Liver (tissue), 9 donors: Measurements from ENCODE around the gene LINC01488. TPM values are rescaled to one million over a fixed set of nuclear protein-coding genes. Genes with fewer than 3 reads are reported as not detected.

Source experiments
- DNase-seq: peaks from one replicate; pipeline ENCODE4 v3.0.0-alpha.2; 2017; ENCODE audit warnings: low spot score
- H3K27ac ChIP-seq, 2 donors: one replicate each; pipeline ENCODE4 v1.7.0; 2013; ENCODE audit warnings: inconsistent platforms in 2 of 2, low read length in 2 of 2, control low read depth in 1 of 2, low read depth in 1 of 2, mild to moderate bottlenecking in 1 of 2
- H3K27me3 ChIP-seq, 4 donors: one replicate each; pipeline versions ENCODE4 v1.6.1 to v1.7.0; 2013; ENCODE audit warnings: low read length in 3 of 4, inconsistent platforms in 1 of 4, mild to moderate bottlenecking in 1 of 4, moderate library complexity in 1 of 4; ENCODE audit not compliant: control insufficient read depth in 4 of 4, insufficient read depth in 4 of 4
- H3K36me3 ChIP-seq, 4 donors: one replicate each; pipeline versions ENCODE4 v1.6.1 to v1.7.0; 2013; ENCODE audit warnings: low read length in 3 of 4, mild to moderate bottlenecking in 3 of 4, low read depth in 1 of 4, moderate library complexity in 1 of 4; ENCODE audit not compliant: control insufficient read depth in 4 of 4, insufficient read depth in 3 of 4
- H3K4me1 ChIP-seq, 4 donors: one replicate each; pipeline versions ENCODE4 v1.6.1 to v1.7.0; 2013; ENCODE audit warnings: low read length in 3 of 4, mild to moderate bottlenecking in 3 of 4, moderate library complexity in 1 of 4; ENCODE audit not compliant: control insufficient read depth in 4 of 4, insufficient read depth in 4 of 4
- H3K4me3 ChIP-seq, 3 donors: one replicate each; pipeline versions ENCODE4 v1.6.1 to v1.7.0; 2013; ENCODE audit warnings: low read length in 3 of 3, control low read depth in 1 of 3, low read depth in 1 of 3, mild to moderate bottlenecking in 1 of 3
- H3K9ac ChIP-seq, 2 donors: one replicate each; pipeline ENCODE4 v1.7.0; 2013; ENCODE audit warnings: low read length in 2 of 2, mild to moderate bottlenecking in 2 of 2, moderate library complexity in 2 of 2, control low read depth in 1 of 2, low read depth in 1 of 2
- H3K9me3 ChIP-seq, 4 donors: one replicate each; pipeline versions ENCODE4 v1.6.1 to v1.7.0; 2013; ENCODE audit warnings: low read length in 3 of 4; ENCODE audit not compliant: control insufficient read depth in 4 of 4
- CTCF ChIP-seq: fragments of 150-350 bp; IDR thresholded peaks from 2 replicates; pipeline ENCODE4 v1.5.1; 2017; ENCODE audit warnings: improper control_type of control experiment, low read depth, low read length; ENCODE audit not compliant: missing input control
- EGR1 ChIP-seq, 2 donors: IDR thresholded peaks; 2 replicates each; pipeline ENCODE4 v1.6.1; 2016 to 2018; ENCODE audit warnings: antibody characterized with exemption in 2 of 2, low read depth in 2 of 2
- FOXA1 ChIP-seq: IDR thresholded peaks from 2 replicates; pipeline ENCODE4 v1.6.1; 2016; ENCODE audit warnings: antibody characterized with exemption
- FOXA2 ChIP-seq: IDR thresholded peaks from 2 replicates; pipeline ENCODE4 v1.6.1; 2016; ENCODE audit warnings: antibody characterized with exemption
- GABPA ChIP-seq, 2 donors: IDR thresholded peaks in 1 of 2; conservative IDR thresholded peaks in 1 of 2; 2 replicates each; pipeline ENCODE4 v1.6.1; 2016; ENCODE audit warnings: antibody characterized with exemption in 2 of 2, mild to moderate bottlenecking in 1 of 2, moderate library complexity in 1 of 2
- HNF4A ChIP-seq, 2 donors: conservative IDR thresholded peaks; 2 replicates each; pipeline ENCODE4 v1.6.1; 2016; ENCODE audit warnings: antibody characterized with exemption in 2 of 2, mild to moderate bottlenecking in 2 of 2
- HNF4G ChIP-seq: IDR thresholded peaks from 2 replicates; pipeline ENCODE4 v1.6.1; 2016; ENCODE audit warnings: antibody characterized with exemption
- JUND ChIP-seq, 2 donors: IDR thresholded peaks; 2 replicates each; pipeline ENCODE4 v1.6.1; 2016; ENCODE audit warnings: antibody characterized with exemption in 2 of 2
- MAX ChIP-seq: IDR thresholded peaks from 2 replicates; pipeline ENCODE4 v1.6.1; 2016; ENCODE audit warnings: antibody characterized with exemption
- NR2F2 ChIP-seq: IDR thresholded peaks from 2 replicates; pipeline ENCODE4 v1.6.1; 2016; ENCODE audit warnings: antibody characterized with exemption
- RAD21 ChIP-seq, 2 donors: IDR thresholded peaks; 2 replicates each; pipeline ENCODE4 v1.6.1; 2016; ENCODE audit warnings: antibody characterized with exemption in 2 of 2, mild to moderate bottlenecking in 2 of 2
- RXRA ChIP-seq, 2 donors: IDR thresholded peaks; 2 replicates each; pipeline ENCODE4 v1.6.1; 2017 to 2018; ENCODE audit warnings: antibody characterized with exemption in 2 of 2, mild to moderate bottlenecking in 1 of 2
- SP1 ChIP-seq: IDR thresholded peaks from 2 replicates; pipeline ENCODE4 v1.6.1; 2018; ENCODE audit warnings: antibody characterized with exemption, mild to moderate bottlenecking
- TAF1 ChIP-seq: conservative IDR thresholded peaks from 2 replicates; pipeline ENCODE4 v1.6.1; 2016; ENCODE audit warnings: antibody characterized with exemption, mild to moderate bottlenecking
- YY1 ChIP-seq: IDR thresholded peaks from 2 replicates; pipeline ENCODE4 v1.6.1; 2016; ENCODE audit warnings: antibody characterized with exemption, mild to moderate bottlenecking
- ZBTB33 ChIP-seq: IDR thresholded peaks from 2 replicates; pipeline ENCODE4 v1.6.1; 2016; ENCODE audit warnings: antibody characterized with exemption
- WGBS: extraction: QIAGEN DNeasy Blood & Tissue Kit; methylation state at CpG from one replicate; pipeline ENCODE4 v1.1.7; 2013; 5-methylcytosine and 5-hydroxymethylcytosine counted together
- polyA plus RNA-seq, 2 donors: library from polyadenylated mRNA; stranded (reverse) in 1 of 2; unstranded in 1 of 2; fragments of 200-250 nt in 1 of 2; fragments of >200 nt in 1 of 2; fragmentation: Nextera tagmentation in 1 of 2; extraction: Ambion mirVana in 1 of 2; gene quantifications; one replicate each; pipeline versions ENCODE4 v1.2.1 to v1.2.3, GENCODE V29; 2013 to 2015
- total RNA-seq, 2 donors: library from RNA; depleted of rRNA; stranded (reverse); fragments of >200 nt; gene quantifications; one replicate each; pipeline ENCODE4 v1.2.3, GENCODE V29; 2014
- TF ChIP-seq, protein P1 (sequence below): IDR thresholded peaks from 2 replicates; pipeline ENCODE4 v1.6.1; 2016; ENCODE audit warnings: antibody characterized with exemption, mild to moderate bottlenecking
- TF ChIP-seq, protein P2 (sequence below): IDR thresholded peaks from 2 replicates; pipeline ENCODE4 v1.6.1; 2016; ENCODE audit warnings: antibody characterized with exemption
- donor health status: healthy.
- donor health status: healthy.
- donor health status: healthy.
- donor health status: healthy.
- donor health status: healthy.

The LINC01488 gene
- total and polyA plus RNA-seq, 4 donors = 0.05 to 2.3 (median 0.60) TPM

DNA sequence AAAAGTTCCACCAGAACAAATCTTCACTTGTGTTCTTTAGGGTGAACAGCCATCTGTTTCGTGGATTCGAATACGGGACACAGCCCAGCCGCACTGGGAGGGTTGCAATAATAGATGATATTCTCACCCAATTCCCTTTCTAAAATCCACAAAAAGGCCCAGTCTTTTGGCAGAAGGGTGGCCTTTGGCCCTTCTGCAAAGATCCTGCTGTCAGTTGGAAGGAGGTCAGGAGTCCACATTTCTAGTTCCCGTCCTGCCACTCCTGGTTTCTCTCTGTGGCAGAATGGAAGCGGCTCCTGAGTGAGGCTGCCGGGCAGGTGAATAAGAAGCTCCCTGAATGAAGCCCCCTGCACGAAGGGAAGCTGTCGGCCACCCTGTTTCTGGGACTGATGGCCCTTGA lies 11.2 kb upstream of the LINC01488 start:
- H3K27me3 ChIP-seq = no peaks in the 10 kb centered on the region
- no peak for DNase-seq
- H3K9ac ChIP-seq = no peak overlapping the region
- H3K27ac ChIP-seq = no peak overlapping the region
- no peak overlapping the region for H3K4me3 ChIP-seq
- H3K36me3 ChIP-seq = no peaks in the 10 kb centered on the region
- TF ChIP-seq TAF1 (no peak), YY1 (peak; percentile 73), GABPA (IDR thresholded peaks at IDR 0.05 in 1 of 2, conservative IDR thresholded peaks at IDR 0.05 in 1 of 2) (peak in 1 of 2 donors; percentile 19), JUND (IDR thresholded peaks at IDR 0.05) (peak; percentile 35 to 59), HNF4G (peak; percentile 94), RAD21 (IDR thresholded peaks at IDR 0.05) (peak; percentile 62), CTCF (no peak), FOXA2 (no peak), EGR1 (IDR thresholded peaks at IDR 0.05; ENCODE audit: low read depth in 2 of 2) (peak in 1 of 2 donors; percentile 52), ZBTB33 (no peak), SP1 (peak; percentile 93), RXRA (IDR thresholded peaks at IDR 0.05) (peak; percentile 76 to 92), MAX (no peak), FOXA1 (no peak), NR2F2 (peak; percentile 82), HNF4A (conservative IDR thresholded peaks at IDR 0.05) (peak; percentile 98)
- TF ChIP-seq, protein P1, sequence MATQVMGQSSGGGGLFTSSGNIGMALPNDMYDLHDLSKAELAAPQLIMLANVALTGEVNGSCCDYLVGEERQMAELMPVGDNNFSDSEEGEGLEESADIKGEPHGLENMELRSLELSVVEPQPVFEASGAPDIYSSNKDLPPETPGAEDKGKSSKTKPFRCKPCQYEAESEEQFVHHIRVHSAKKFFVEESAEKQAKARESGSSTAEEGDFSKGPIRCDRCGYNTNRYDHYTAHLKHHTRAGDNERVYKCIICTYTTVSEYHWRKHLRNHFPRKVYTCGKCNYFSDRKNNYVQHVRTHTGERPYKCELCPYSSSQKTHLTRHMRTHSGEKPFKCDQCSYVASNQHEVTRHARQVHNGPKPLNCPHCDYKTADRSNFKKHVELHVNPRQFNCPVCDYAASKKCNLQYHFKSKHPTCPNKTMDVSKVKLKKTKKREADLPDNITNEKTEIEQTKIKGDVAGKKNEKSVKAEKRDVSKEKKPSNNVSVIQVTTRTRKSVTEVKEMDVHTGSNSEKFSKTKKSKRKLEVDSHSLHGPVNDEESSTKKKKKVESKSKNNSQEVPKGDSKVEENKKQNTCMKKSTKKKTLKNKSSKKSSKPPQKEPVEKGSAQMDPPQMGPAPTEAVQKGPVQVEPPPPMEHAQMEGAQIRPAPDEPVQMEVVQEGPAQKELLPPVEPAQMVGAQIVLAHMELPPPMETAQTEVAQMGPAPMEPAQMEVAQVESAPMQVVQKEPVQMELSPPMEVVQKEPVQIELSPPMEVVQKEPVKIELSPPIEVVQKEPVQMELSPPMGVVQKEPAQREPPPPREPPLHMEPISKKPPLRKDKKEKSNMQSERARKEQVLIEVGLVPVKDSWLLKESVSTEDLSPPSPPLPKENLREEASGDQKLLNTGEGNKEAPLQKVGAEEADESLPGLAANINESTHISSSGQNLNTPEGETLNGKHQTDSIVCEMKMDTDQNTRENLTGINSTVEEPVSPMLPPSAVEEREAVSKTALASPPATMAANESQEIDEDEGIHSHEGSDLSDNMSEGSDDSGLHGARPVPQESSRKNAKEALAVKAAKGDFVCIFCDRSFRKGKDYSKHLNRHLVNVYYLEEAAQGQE = peak; percentile 58
- TF ChIP-seq, protein P2, sequence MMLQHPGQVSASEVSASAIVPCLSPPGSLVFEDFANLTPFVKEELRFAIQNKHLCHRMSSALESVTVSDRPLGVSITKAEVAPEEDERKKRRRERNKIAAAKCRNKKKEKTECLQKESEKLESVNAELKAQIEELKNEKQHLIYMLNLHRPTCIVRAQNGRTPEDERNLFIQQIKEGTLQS = no peak
- WGBS = 35% methylated on average over 9 of the region's 9 CpGs
- H3K9me3 ChIP-seq = no peaks in the 10 kb centered on the region
- H3K4me1 ChIP-seq = peaks cover 7 to 20% (median 16%) of the 10 kb centered on the region in 4 donors
